GM04503 (cell line): ENCODE data around the gene ERBB2.
"Not testable (repeated sequence)": the region's sequence is repeated elsewhere in the genome, so short reads cannot be mapped to it uniquely, and the experiment has no call there.

Experiments used
- DNase-seq: peaks from one replicate; pipeline ENCODE4 v3.0.0-alpha.2; 2012; ENCODE audit warnings: low read depth

Gene ERBB2

GRCh38 chr17:39678340-39679116, 21.3 kb upstream of the ERBB2 start:
- DNase-seq = no peak

GRCh38 chr17:39679521-39680192, 20.2 kb upstream of the ERBB2 start:
- no peak for DNase-seq

GRCh38 chr17:39683295-39683939, 16.4 kb upstream of the ERBB2 start:
- DNase-seq = no peak

DNA sequence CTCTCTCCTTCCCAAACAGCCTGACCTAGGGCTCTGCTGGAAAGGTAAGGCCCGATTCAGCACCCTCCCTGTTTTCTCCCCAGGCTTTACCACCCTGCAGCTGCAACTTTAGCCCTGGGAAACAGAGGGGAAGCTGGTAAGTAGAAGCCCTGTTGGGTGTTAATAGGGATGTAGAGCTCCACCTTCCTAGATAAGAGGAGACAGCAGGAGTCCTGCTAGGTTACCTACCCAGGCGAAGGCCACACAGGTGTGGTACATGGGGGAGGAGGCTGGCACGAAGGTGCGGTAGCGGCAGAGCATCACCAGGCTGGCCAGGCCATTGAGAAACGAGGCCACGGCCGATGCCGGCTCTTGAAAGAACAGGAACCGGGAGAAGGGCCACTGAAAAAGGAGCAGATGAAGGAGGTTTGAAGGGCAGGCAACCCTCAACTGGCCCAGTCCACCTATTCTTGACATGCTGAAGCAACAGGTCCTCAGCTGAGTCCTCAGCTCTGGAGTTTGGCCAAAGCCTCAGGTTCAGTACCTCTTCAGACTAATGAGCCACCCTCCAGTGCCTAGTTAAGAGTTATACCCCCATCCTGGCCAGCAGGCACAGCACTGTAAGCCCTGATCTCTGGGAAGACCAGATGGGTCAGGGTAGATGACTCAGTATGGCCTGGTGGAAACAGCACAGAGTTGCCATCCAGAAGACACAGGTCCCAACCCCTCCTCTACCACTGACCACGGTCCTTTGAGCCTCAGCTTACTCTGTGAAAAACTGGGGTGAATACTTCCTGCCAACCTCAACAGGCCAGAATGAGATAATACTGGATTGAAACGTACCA, 15.3 kb upstream of the ERBB2 start:
- no peak for DNase-seq

- no peak for DNase-seq
These were observed 12.7 kb upstream of the ERBB2 start for GRCh38 chr17:39687101-39687545.

GRCh38 chr17:39687546-39688474, 12.1 kb upstream of the ERBB2 start, which contains the start of gene PGAP3:
PGAP3 (minus strand) TSS chr17:39688057; CDS start chr17:39688014, 43 bp downstream.
- peak; percentile 55 for DNase-seq

DNA sequence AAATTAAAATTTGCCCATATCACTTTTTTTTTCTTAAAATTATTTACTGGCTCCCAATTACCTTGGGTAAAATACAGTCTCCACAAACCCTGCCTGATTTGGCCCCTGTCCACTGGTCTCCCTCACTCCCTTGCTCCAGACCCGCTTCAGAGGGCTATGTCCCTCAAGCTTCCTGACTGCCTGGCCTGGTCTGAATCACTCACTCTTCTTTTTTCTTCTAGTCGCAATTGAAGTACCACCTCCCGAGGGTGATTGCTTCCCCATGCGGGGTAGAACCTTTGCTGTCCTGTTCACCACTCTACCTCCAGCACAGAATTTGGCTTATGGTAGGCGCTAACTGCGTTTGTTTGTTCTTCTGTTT, 11.4 kb upstream of the ERBB2 start:
- DNase-seq = no peak

DNA sequence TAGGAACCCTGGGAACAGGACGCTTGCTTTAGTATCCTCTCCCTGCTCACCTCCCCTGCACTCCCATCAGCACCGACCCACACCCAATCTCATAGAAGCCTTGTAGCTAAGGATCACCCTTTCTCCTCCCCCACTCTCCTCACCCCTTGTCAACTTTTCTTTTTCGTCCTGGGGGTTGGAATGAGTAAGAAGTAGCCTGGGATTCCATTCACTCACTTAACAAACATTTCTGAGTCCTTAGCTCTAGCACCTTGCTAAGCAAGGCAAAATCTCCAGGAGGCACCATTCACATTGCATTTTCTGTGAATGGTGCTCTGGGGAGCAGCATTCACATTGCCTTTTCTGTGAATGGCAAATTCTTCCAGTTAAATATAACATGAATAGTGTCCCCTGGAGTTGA, 10.9 kb upstream of the ERBB2 start:
- no peak for DNase-seq

- DNase-seq = no peak
These were observed 5.3 kb upstream of the ERBB2 start for GRCh38 chr17:39694593-39694992.

GRCh38 chr17:39695089-39695474, 4.8 kb upstream of the ERBB2 start:
- no peak for DNase-seq

- no peak for DNase-seq
These were observed 3.1 kb upstream of the ERBB2 start for GRCh38 chr17:39696731-39697130.

DNA sequence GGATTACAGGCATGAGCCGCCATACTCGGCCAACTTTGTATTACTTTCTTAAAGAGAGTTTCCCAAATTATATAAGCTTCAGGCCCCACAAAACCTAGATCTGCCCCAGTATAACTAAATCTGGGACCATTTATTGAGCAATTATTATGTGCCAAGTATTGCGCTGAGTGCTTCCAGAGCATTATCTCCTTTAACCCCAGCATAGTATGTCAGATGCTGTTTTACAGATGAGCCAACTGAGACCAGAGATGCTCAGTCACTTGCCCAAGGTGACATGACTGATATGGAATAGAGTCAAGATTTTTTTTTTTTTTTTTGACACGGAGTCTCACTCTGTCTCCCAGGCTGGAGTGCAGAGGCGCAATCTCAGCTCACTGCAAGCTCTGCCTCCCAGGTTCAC, 1.9 kb upstream of the ERBB2 start:
- no peak for DNase-seq

- DNase-seq = not testable (repeated sequence)
These were observed 577 bp upstream of the ERBB2 start for GRCh38 chr17:39699157-39699817.

DNA sequence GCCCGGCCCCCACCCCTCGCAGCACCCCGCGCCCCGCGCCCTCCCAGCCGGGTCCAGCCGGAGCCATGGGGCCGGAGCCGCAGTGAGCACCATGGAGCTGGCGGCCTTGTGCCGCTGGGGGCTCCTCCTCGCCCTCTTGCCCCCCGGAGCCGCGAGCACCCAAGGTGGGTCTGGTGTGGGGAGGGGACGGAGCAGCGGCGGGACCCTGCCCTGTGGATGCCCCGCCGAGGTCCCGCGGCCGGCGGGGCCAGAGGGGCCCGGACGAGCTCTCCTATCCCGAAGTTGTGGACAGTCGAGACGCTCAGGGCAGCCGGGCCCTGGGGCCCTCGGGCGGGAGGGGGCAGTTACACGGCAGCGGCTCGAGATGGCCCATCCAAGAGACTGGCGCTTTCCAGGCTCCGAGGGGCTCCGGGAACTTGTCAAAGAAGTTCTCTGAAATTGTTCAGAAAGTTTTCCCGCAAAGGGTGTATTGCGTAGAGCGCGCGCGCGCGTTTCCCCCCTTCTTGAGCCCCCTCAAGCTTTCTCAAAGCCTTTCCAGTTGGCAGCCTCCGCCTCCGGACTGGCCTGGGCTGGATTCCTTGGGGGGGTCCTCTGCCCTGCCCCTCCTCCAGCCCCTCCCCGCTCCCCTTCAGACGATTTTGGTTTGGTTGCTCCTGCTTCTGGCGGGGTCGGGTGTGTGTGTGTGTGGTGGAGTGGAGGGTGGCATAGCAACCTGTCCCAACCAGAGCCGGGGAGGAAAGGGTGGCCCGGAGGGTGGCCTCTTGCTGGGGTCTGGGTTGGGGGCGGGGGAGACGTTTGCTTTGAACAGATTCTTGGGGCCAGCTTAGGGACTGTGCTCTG, 504 bp downstream of the ERBB2 start:
- no peak for DNase-seq

DNA sequence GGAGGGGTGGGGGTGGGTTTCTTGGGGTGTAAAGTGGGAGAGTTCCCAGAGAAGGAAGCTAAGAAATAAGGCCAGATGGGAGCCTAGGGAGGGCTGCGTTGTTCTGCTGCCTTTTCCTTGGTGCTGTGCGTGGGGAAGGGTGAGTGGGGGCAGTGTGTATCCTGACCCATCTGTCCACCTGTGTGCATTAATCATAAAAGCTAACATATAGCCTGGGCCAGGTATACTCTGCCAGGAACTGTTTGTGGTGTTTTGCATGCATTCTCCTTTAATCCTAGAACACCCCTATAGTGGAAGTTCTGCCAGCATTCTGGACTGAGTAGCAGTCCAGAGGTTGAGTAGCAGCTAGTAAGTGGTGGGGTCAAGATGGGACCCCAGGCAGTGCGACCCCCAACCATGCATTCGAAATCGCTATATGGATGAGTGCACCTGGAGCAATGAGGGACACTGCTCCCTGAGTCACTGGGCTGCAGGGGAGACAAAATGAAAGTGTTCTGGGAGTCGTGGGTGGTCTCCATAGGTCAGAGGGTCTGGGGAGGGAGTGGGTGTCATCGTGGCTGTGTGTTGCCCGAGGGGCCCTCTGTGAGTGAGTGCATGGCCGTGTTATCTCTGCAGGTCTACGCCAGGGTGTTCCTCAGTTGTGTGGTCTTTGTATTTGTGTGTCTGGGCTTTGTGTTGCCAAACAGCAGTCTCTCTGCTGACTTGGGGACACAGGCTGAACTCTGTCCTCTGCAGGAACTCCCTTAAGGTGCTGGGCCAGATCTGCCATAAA, 1.3 kb downstream of the ERBB2 start:
- no peak for DNase-seq

GRCh38 chr17:39701784-39702422, 2.0 kb downstream of the ERBB2 start:
- DNase-seq = no peak

DNA sequence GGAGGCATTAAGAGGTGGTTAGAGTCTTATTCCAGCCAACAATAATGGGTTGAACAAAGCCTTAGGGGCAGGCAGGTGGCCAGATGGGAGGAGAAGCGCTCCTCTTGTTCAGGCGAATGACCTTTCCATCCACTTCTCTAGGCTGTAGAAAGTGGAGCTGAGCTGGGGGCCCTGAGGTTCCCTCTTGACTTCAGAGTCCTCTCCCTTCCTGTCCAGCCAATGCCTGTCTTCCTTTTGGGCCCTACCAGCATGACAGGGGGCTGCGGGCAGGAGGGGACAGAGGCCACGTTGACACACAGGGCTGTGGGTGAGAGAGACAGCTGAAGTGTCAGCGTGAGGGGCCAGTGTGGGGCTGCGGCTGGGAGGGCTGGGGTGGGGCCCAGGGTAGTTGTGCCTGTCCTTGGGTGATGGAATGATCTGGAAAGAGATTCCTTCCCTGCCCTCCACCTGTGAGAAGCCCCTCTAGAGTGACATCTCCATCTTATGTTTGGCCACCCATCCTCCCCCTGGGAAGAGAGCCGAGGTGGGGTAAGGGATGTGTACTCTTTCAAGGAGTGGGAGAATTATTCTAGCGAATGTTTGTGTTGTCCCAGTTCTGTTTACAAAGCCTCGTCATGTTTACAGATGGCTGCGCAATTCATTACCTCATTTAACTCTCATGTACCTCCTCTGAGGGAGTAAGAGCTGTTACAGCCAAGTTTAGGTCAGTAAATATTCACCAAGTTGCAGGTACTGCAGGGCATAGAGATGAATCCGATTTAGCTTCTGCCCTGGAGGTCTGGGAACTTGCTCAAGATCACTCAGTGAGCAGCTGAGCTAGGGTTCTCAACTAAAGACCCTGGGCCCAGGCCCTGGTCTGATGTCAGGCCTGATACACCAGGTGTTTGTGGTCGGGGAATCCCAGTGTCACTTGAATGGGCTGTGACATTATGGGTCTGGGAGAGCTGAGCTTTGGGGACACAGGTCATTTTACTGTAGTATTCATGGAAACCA, 3.3 kb downstream of the ERBB2 start:
- DNase-seq = no peak
